Glomerular endothelial cell (primary cell): Measurements from ENCODE around the gene ARL6. TPM values are rescaled to one million over a fixed set of nuclear protein-coding genes. Genes with fewer than 3 reads are reported as not detected.

ENCODE experiments used
- total RNA-seq: library from RNA; depleted of rRNA; stranded (reverse); fragments of >200 nt; gene quantifications from 2 replicates; pipeline ENCODE4 v1.2.3, GENCODE V29; 2015

ARL6 gene
- total RNA-seq, 1 donor from 2014 or later: 6.1 TPM

Other genes starting within 250 kb of the ARL6 start
- 14.8 and 22.3 TPM in 2 replicates for gene CRYBG3, start 57.3 kb downstream of the ARL6 start, total RNA-seq
- gene RIOX2, start 207.7 kb downstream of the ARL6 start, total RNA-seq: 18.3 and 27.1 TPM in 2 replicates